K562 (cell line): Measurements from ENCODE around the gene ZNF778. TPM values are rescaled to one million over a fixed set of nuclear protein-coding genes. Genes with fewer than 3 reads are reported as not detected.

Experiments used
- ARNT ChIP-seq, 2 experiments: fragments of 450-650 bp; IDR thresholded peaks; 2 replicates each; pipeline ENCODE4 v1.6.1; 2016; ENCODE audit warnings: mild to moderate bottlenecking in 1 of 2
- DDX20 ChIP-seq: fragments of 450-650 bp; IDR thresholded peaks from 2 replicates; pipeline ENCODE4 v1.6.1; 2016; ENCODE audit warnings: missing genetic modification characterization, low read depth, mild to moderate bottlenecking, missing compliant biosample characterization, moderate library complexity
- DIDO1 ChIP-seq: fragments of 450-650 bp; IDR thresholded peaks from 2 replicates; pipeline ENCODE4 v1.6.1; 2016; ENCODE audit warnings: low read depth, missing biosample characterization, missing genetic modification characterization
- FOXA3 ChIP-seq, 2 experiments: fragments of 450-650 bp in 1 of 2; sonication (generic) in 1 of 2; formaldehyde crosslinking; IDR thresholded peaks in 1 of 2; conservative IDR thresholded peaks in 1 of 2; 2 replicates each; pipeline versions ENCODE4 v1.4.0 to v1.8.0; 2020 to 2022; ENCODE audit warnings: mild to moderate bottlenecking in 2 of 2, missing genetic modification reagents in 1 of 2
- GATAD2A ChIP-seq: fragments of 450-650 bp; IDR thresholded peaks from 2 replicates; pipeline ENCODE4 v1.6.1; 2017
- KDM5B ChIP-seq: fragments of 200-600 bp; sonication (generic); IDR thresholded peaks from 2 replicates; pipeline ENCODE4 v1.6.1; 2012; ENCODE audit warnings: low read depth, mild to moderate bottlenecking, moderate library complexity, low read length, control low read depth, inconsistent platforms; ENCODE audit not compliant: insufficient replicate concordance
- NR3C1 ChIP-seq: sonication (generic); formaldehyde crosslinking; IDR thresholded peaks from 2 replicates; pipeline ENCODE4 v1.8.1; 2022; ENCODE audit warnings: missing genetic modification reagents
- PHF20 ChIP-seq: fragments of 450-650 bp; IDR thresholded peaks from 2 replicates; pipeline ENCODE4 v1.6.1; 2018; ENCODE audit not compliant: partially characterized antibody
- POLR2A ChIP-seq: fragments of 450-650 bp; conservative IDR thresholded peaks from 2 replicates; pipeline ENCODE4 v1.6.1; 2016
- POLR2G ChIP-seq: fragments of 200-400 bp; formaldehyde crosslinking; IDR thresholded peaks from 2 replicates; pipeline ENCODE4 v1.6.1; 2017; ENCODE audit warnings: low read depth, mild to moderate bottlenecking, antibody characterized with exemption, low read length, moderate library complexity
- SMAD3 ChIP-seq: fragments of 450-650 bp; formaldehyde crosslinking; conservative IDR thresholded peaks from 2 replicates; pipeline ENCODE4 v1.4.0; 2020; ENCODE audit warnings: mild to moderate bottlenecking
- SNIP1 ChIP-seq: fragments of 450-650 bp; IDR thresholded peaks from 2 replicates; pipeline ENCODE4 v1.7.1; 2017; ENCODE audit warnings: low read depth, mild to moderate bottlenecking
- SP1 ChIP-seq: sonication (generic); formaldehyde crosslinking; IDR thresholded peaks from 2 replicates; pipeline ENCODE4 v1.8.1; 2022; ENCODE audit warnings: mild to moderate bottlenecking, missing genetic modification reagents
- SPI1 ChIP-seq: IDR thresholded peaks from 2 replicates; pipeline ENCODE4 v1.6.1; 2011; ENCODE audit warnings: low read depth, low read length, control low read depth, borderline replicate concordance
- TSC22D4 ChIP-seq: fragments of 450-650 bp; IDR thresholded peaks from 2 replicates; pipeline ENCODE4 v1.6.1; 2016; ENCODE audit warnings: missing genetic modification characterization, missing biosample characterization, control low read depth
- ZBTB7A ChIP-seq: IDR thresholded peaks from 2 replicates; pipeline ENCODE4 v1.6.1; 2011; ENCODE audit warnings: low read depth, mild to moderate bottlenecking, low read length, moderate library complexity, borderline replicate concordance; ENCODE audit not compliant: control insufficient read depth
- ZNF124 ChIP-seq: sonication (generic); formaldehyde crosslinking; IDR thresholded peaks from 2 replicates; pipeline ENCODE4 v1.8.1; 2022; ENCODE audit warnings: missing genetic modification reagents
- polyA plus RNA-seq, 8 experiments: library from polyadenylated mRNA; depleted of rRNA in 4 of 8; stranded (reverse) in 5 of 8; unstranded in 3 of 8; fragments of >200 nt; fragmentation: Nextera tagmentation in 2 of 8; fragmentation: Illumina TruSeq in 1 of 8; extraction: Ambion mirVana in 2 of 8; extraction: Trizol in 1 of 8; gene quantifications; 2 replicates each; pipeline versions ENCODE4 v1.2.1 to v1.2.3, GENCODE V29; 2011 to 2014; ENCODE audit warnings: inconsistent platforms in 1 of 8, missing spikeins in 1 of 8
- total RNA-seq, 7 experiments: library from RNA; depleted of rRNA in 6 of 7; stranded (reverse); fragments of >200 nt in 6 of 7; fragmentation: Illumina TruSeq in 2 of 7; extraction: Trizol in 2 of 7; gene quantifications; 2 replicates each; pipeline versions ENCODE4 v1.2.1 to v1.2.3, GENCODE V29; 2011 to 2021; ENCODE audit warnings: low replicate concordance in 1 of 7
- TF ChIP-seq, protein P1 (sequence below), 2 experiments: fragments of 450-650 bp; IDR thresholded peaks; 2 replicates each; pipeline ENCODE4 v1.6.1; 2016
- TF ChIP-seq, protein P2 (sequence below), 2 experiments: fragments of 250-450 bp in 1 of 2; fragments of 450-650 bp in 1 of 2; sonication (Bioruptor Pico) in 1 of 2; IDR thresholded peaks; 2 replicates each; pipeline versions ENCODE4 v1.6.1 to v1.8.0; 2016 to 2021; ENCODE audit warnings: mild to moderate bottlenecking in 2 of 2, moderate library complexity in 2 of 2, missing compliant biosample characterization in 1 of 2, missing genetic modification characterization in 1 of 2
- TF ChIP-seq, protein P3 (sequence below): sonication (generic); formaldehyde crosslinking; IDR thresholded peaks from 2 replicates; pipeline ENCODE4 v1.8.1; 2023; ENCODE audit warnings: mild to moderate bottlenecking, missing genetic modification reagents
- TF ChIP-seq, protein P4 (sequence below): sonication (generic); formaldehyde crosslinking; IDR thresholded peaks from 2 replicates; pipeline ENCODE4 v1.8.0; 2023; ENCODE audit warnings: mild to moderate bottlenecking, missing genetic modification reagents

The ZNF778 gene
- total and polyA plus RNA-seq, 9 of the 15 experiments (the other 6 are each of a cell fraction or from before 2014, with no cell fraction given), result 0.70 to 60.6 (median 7.5) TPM

DNA sequence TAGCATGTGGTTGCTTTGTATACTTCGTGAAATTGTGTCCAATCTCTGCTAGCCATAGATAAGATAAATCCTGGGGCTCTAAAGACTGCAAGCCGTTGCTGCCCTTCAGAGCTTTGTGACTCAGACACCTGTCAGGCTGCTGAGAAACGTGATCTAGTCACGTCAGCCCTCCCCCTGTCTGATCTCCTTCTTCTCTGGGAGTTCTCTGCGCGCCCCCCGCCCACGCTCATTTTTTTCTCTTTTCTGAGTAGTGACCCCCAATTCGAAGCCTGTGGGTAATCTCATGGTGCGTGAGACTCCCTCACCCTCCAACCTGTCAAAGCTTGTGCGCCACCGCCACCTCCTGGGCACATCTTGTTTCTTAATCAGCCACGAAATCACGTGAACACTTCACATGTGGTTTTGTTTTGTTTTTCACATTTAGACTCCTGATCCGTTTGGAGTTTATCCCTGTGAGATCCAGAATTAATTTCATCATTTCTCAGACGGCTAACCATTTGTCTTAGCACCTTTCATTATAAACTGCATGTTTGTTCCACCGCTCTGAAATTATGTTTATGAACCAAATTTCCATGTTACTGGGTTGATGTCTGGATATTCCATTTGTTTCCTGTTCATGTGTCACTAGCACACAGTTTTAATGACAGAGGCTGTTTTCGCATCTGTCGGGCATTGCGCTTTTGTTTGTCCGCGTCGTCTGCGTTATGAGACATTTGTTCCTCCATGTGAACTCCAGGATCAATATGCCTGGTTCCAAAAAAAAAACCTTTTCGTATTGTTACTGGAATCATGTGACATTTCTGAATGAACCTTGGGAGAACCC, 977 bp upstream of the ZNF778 start (continued):
- TF ChIP-seq, protein P1, sequence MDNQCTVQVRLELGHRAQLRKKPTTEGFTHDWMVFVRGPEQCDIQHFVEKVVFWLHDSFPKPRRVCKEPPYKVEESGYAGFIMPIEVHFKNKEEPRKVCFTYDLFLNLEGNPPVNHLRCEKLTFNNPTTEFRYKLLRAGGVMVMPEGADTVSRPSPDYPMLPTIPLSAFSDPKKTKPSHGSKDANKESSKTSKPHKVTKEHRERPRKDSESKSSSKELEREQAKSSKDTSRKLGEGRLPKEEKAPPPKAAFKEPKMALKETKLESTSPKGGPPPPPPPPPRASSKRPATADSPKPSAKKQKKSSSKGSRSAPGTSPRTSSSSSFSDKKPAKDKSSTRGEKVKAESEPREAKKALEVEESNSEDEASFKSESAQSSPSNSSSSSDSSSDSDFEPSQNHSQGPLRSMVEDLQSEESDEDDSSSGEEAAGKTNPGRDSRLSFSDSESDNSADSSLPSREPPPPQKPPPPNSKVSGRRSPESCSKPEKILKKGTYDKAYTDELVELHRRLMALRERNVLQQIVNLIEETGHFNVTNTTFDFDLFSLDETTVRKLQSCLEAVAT (IDR thresholded peaks at IDR 0.05), result peak in 1 of 2 experiments; percentile 70; a peak in 1 of 4 replicates
- TF ChIP-seq, protein P2, sequence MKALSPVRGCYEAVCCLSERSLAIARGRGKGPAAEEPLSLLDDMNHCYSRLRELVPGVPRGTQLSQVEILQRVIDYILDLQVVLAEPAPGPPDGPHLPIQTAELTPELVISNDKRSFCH (CRISPR knock-in tag; IDR thresholded peaks at IDR 0.05), result no peak
- TF ChIP-seq, protein P2 (tag; IDR thresholded peaks at IDR 0.05), result no peak
- TF ChIP-seq SP1 (no peak), TSC22D4 (tag) (no peak), GATAD2A (no peak), SMAD3 (CRISPR knock-in tag) (no peak), KDM5B (no peak), POLR2G (no peak), SNIP1 (no peak), DIDO1 (tag) (peak; percentile 62; the same call in 1 of the 2 replicates), ZNF124 (CRISPR knock-in tag) (no peak), ZBTB7A (peak; percentile 63; the same call in 1 of the 2 replicates), NR3C1 (no peak), ARNT (IDR thresholded peaks at IDR 0.05) (peak in 1 of 2 experiments; percentile 56; a peak in 1 of 4 replicates), POLR2A (no peak), DDX20 (no peak), SPI1 (no peak), PHF20 (no peak), FOXA3 (CRISPR knock-in tag; conservative IDR thresholded peaks at IDR 0.05 in 1 of 2, IDR thresholded peaks at IDR 0.05 in 1 of 2) (no peak)
- TF ChIP-seq, protein P3, sequence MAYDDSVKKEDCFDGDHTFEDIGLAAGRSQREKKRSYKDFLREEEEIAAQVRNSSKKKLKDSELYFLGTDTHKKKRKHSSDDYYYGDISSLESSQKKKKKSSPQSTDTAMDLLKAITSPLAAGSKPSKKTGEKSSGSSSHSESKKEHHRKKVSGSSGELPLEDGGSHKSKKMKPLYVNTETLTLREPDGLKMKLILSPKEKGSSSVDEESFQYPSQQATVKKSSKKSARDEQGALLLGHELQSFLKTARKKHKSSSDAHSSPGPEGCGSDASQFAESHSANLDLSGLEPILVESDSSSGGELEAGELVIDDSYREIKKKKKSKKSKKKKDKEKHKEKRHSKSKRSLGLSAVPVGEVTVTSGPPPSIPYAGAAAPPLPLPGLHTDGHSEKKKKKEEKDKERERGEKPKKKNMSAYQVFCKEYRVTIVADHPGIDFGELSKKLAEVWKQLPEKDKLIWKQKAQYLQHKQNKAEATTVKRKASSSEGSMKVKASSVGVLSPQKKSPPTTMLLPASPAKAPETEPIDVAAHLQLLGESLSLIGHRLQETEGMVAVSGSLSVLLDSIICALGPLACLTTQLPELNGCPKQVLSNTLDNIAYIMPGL (CRISPR knock-in tag), result no peak
- TF ChIP-seq, protein P4, sequence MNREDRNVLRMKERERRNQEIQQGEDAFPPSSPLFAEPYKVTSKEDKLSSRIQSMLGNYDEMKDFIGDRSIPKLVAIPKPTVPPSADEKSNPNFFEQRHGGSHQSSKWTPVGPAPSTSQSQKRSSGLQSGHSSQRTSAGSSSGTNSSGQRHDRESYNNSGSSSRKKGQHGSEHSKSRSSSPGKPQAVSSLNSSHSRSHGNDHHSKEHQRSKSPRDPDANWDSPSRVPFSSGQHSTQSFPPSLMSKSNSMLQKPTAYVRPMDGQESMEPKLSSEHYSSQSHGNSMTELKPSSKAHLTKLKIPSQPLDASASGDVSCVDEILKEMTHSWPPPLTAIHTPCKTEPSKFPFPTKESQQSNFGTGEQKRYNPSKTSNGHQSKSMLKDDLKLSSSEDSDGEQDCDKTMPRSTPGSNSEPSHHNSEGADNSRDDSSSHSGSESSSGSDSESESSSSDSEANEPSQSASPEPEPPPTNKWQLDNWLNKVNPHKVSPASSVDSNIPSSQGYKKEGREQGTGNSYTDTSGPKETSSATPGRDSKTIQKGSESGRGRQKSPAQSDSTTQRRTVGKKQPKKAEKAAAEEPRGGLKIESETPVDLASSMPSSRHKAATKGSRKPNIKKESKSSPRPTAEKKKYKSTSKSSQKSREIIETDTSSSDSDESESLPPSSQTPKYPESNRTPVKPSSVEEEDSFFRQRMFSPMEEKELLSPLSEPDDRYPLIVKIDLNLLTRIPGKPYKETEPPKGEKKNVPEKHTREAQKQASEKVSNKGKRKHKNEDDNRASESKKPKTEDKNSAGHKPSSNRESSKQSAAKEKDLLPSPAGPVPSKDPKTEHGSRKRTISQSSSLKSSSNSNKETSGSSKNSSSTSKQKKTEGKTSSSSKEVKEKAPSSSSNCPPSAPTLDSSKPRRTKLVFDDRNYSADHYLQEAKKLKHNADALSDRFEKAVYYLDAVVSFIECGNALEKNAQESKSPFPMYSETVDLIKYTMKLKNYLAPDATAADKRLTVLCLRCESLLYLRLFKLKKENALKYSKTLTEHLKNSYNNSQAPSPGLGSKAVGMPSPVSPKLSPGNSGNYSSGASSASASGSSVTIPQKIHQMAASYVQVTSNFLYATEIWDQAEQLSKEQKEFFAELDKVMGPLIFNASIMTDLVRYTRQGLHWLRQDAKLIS (CRISPR knock-in tag), result no peak
